Measurements from ENCODE around the gene CD19. TPM values are rescaled to one million over a fixed set of nuclear protein-coding genes. Genes with fewer than 3 reads are reported as not detected.

The CD19 gene
- polyA plus RNA-seq, 3 donors: 0.28 to 0.75 (median 0.65) TPM

DNA sequence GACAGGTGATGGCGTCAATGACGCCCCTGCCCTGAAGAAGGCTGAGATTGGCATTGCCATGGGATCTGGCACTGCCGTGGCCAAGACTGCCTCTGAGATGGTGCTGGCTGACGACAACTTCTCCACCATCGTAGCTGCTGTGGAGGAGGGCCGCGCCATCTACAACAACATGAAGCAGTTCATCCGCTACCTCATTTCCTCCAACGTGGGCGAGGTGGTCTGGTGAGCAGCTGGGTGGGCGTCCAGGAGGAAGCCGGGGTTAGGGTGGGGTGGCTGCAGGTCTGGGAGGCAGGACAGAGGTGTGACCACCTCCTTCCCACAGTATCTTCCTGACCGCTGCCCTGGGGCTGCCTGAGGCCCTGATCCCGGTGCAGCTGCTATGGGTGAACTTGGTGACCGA, 29.9 kb upstream of the CD19 start:
- no peak overlapping the region for H3K9ac ChIP-seq (ENCODE audit: insufficient read depth, low read length, poor library complexity, severe bottlenecking)
- H3K36me3 Mint-ChIP-seq: peaks cover 3 to 14% of the 10 kb centered on the region in 2 donors
- no peaks in the 10 kb centered on the region for H3K4me1 Mint-ChIP-seq
- TF ChIP-seq, protein P1, sequence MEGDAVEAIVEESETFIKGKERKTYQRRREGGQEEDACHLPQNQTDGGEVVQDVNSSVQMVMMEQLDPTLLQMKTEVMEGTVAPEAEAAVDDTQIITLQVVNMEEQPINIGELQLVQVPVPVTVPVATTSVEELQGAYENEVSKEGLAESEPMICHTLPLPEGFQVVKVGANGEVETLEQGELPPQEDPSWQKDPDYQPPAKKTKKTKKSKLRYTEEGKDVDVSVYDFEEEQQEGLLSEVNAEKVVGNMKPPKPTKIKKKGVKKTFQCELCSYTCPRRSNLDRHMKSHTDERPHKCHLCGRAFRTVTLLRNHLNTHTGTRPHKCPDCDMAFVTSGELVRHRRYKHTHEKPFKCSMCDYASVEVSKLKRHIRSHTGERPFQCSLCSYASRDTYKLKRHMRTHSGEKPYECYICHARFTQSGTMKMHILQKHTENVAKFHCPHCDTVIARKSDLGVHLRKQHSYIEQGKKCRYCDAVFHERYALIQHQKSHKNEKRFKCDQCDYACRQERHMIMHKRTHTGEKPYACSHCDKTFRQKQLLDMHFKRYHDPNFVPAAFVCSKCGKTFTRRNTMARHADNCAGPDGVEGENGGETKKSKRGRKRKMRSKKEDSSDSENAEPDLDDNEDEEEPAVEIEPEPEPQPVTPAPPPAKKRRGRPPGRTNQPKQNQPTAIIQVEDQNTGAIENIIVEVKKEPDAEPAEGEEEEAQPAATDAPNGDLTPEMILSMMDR (IDR thresholded peaks at IDR 0.05): no peak
- DNase-seq: no peak
- H3K9me3 ChIP-seq (replicated peaks in 1 of 2; ENCODE audit: control insufficient read depth in 1 of 2, insufficient read depth in 1 of 2, low read length in 2 of 2): no peaks in the 10 kb centered on the region
- H2AFZ ChIP-seq (ENCODE audit: insufficient read depth, low read depth, low read length, poor library complexity, severe bottlenecking): no peak overlapping the region
- H3K27ac ChIP-seq (ENCODE audit: low read depth in 1 of 2, low read length in 2 of 2): no peak overlapping the region
- H3K4me3 ChIP-seq (replicated peaks in 1 of 3; ENCODE audit: low read depth in 2 of 3, low read length in 3 of 3): no peak overlapping the region
- WGBS (ENCODE audit: insufficient coverage): 80% methylated on average over 2 of the region's 15 CpGs
- intact Hi-C loops (cut with micrococcal nuclease): no loop called here
- no peak overlapping the region for H3K4me2 ChIP-seq (replicated peaks; ENCODE audit: extremely low read depth, low read length, poor library complexity, severe bottlenecking)
- H3K4me3 Mint-ChIP-seq: no peak overlapping the region
- no peaks in the 10 kb centered on the region for H3K27me3 Mint-ChIP-seq (ENCODE audit: low read depth in 3 of 3)
- no peak overlapping the region for H3K27ac Mint-ChIP-seq
- H3K4me1 ChIP-seq (ENCODE audit: control insufficient read depth in 1 of 2, insufficient read depth in 2 of 2, low read length in 2 of 2): no peaks in the 10 kb centered on the region
- H3K36me3 ChIP-seq (replicated peaks in 1 of 2; ENCODE audit: control insufficient read depth in 1 of 2, insufficient read depth in 2 of 2, low read length in 2 of 2): peaks cover 9 to 20% of the 10 kb centered on the region in 2 donors
- H4K20me1 ChIP-seq (ENCODE audit: insufficient read depth, low read length): no peaks in the 10 kb centered on the region
- no peaks in the 10 kb centered on the region for H3K9me3 Mint-ChIP-seq
- no peaks in the 10 kb centered on the region for H3K27me3 ChIP-seq (ENCODE audit: control insufficient read depth in 2 of 2, insufficient read depth in 2 of 2, low read length in 2 of 2)
- no peaks in the 10 kb centered on the region for H3K79me2 ChIP-seq (ENCODE audit: insufficient read depth, low read length)

DNA sequence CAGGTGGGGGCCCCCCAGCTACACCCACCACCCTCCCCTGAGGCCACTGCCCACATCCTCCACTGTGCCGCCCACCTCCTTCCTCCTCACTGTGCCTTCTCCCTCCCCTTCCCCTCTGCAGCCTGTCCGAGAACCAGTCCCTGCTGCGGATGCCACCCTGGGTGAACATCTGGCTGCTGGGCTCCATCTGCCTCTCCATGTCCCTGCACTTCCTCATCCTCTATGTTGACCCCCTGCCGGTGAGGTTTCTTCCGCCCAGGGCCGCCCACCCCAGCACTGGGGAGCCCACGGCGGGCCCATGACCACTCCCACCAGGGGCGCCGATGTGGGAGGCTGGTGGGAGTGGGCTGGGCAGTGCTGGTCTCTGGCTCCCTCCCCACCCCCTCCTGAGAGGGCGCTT, 28.9 kb upstream of the CD19 start:
- peaks cover 3 to 20% of the 10 kb centered on the region in 2 donors for H3K36me3 Mint-ChIP-seq
- Histone ChIP-seq H3K27me3 (ENCODE audit: control insufficient read depth in 2 of 2, insufficient read depth in 2 of 2, low read length in 2 of 2) (no peaks in the 10 kb centered on the region), H3K4me3 (replicated peaks in 1 of 3; ENCODE audit: low read depth in 2 of 3, low read length in 3 of 3) (no peak overlapping the region), H4K20me1 (ENCODE audit: insufficient read depth, low read length) (no peaks in the 10 kb centered on the region), H3K79me2 (ENCODE audit: insufficient read depth, low read length) (no peaks in the 10 kb centered on the region), H3K27ac (ENCODE audit: low read depth in 1 of 2, low read length in 2 of 2) (no peak overlapping the region), H3K4me2 (replicated peaks; ENCODE audit: extremely low read depth, low read length, poor library complexity, severe bottlenecking) (no peak overlapping the region), H3K9me3 (replicated peaks in 1 of 2; ENCODE audit: control insufficient read depth in 1 of 2, insufficient read depth in 1 of 2, low read length in 2 of 2) (no peaks in the 10 kb centered on the region), H3K4me1 (ENCODE audit: control insufficient read depth in 1 of 2, insufficient read depth in 2 of 2, low read length in 2 of 2) (no peaks in the 10 kb centered on the region), H3K36me3 (replicated peaks in 1 of 2; ENCODE audit: control insufficient read depth in 1 of 2, insufficient read depth in 2 of 2, low read length in 2 of 2) (peaks cover 9 to 22% of the 10 kb centered on the region in 2 donors), H3K9ac (ENCODE audit: insufficient read depth, low read length, poor library complexity, severe bottlenecking) (peak overlapping the region; percentile 8), H2AFZ (ENCODE audit: insufficient read depth, low read depth, low read length, poor library complexity, severe bottlenecking) (no peak overlapping the region)
- H3K4me3 Mint-ChIP-seq: no peak overlapping the region
- no peaks in the 10 kb centered on the region for H3K9me3 Mint-ChIP-seq
- TF ChIP-seq, protein P1 (IDR thresholded peaks at IDR 0.05): no peak
- peak overlapping the region in 1 of 7 donors; percentile 82 for H3K27ac Mint-ChIP-seq
- intact Hi-C loops (cut with micrococcal nuclease): no loop called here
- no peaks in the 10 kb centered on the region for H3K4me1 Mint-ChIP-seq
- H3K27me3 Mint-ChIP-seq (ENCODE audit: low read depth in 3 of 3): no peaks in the 10 kb centered on the region
- WGBS (ENCODE audit: insufficient coverage): 3% methylated on average over 3 of the region's 11 CpGs
- DNase-seq: no peak
